Stimulated activated CD8-positive, alpha-beta memory T cell treated with anti-CD3 and anti-CD28 coated beads, Interleukin-2, amount 100 ng/mL, for 1 hour (primary cell): ENCODE measurements around the gene APH1B.
"Not testable (repeated sequence)": the region's sequence is repeated elsewhere in the genome, so short reads cannot be mapped to it uniquely, and the experiment has no call there.

Experiments
- DNase-seq, 2 donors: peaks; one replicate each; pipeline ENCODE4 v3.0.0-alpha.2; 2020; ENCODE audit warnings: low read depth in 2 of 2

The APH1B gene

GRCh38 chr15:63296195-63296594 is 18.8 kb downstream of the APH1B start:
- no peak for DNase-seq

GRCh38 chr15:63299943-63300575 is 22.7 kb downstream of the APH1B start:
- DNase-seq = no peak

GRCh38 chr15:63301088-63301487 is 23.7 kb downstream of the APH1B start:
- DNase-seq = no peak

- no peak for DNase-seq
These were observed 27.9 kb downstream of the APH1B start for GRCh38 chr15:63305260-63305659.

GRCh38 chr15:63306492-63307073 is 29.2 kb downstream of the APH1B start:
- DNase-seq = no peak

- no peak for DNase-seq
These were observed 31.1 kb downstream of the APH1B start for GRCh38 chr15:63308491-63308890.

GRCh38 chr15:63308947-63309346 is 31.5 kb downstream of the APH1B start:
- no peak for DNase-seq

- DNase-seq = no peak
These were observed 33.2 kb downstream of the APH1B start for GRCh38 chr15:63310646-63311045.

- DNase-seq = no peak
These were observed 34.9 kb downstream of the APH1B start for GRCh38 chr15:63312286-63312685.

- no peak for DNase-seq
These were observed 36.4 kb downstream of the APH1B start for GRCh38 chr15:63313825-63314224.

GRCh38 chr15:63314409-63314808 is 37.0 kb downstream of the APH1B start:
- DNase-seq = no peak

GRCh38 chr15:63318344-63318743 is 40.9 kb downstream of the APH1B start:
- DNase-seq = no peak

- no peak for DNase-seq
These were observed 41.7 kb downstream of the APH1B start for GRCh38 chr15:63319065-63319464.

- DNase-seq = not testable (repeated sequence)
These were observed 43.0 kb downstream of the APH1B start for GRCh38 chr15:63320446-63320845.

- not testable (repeated sequence) for DNase-seq
These were observed 43.6 kb downstream of the APH1B start for GRCh38 chr15:63320981-63321380.

GRCh38 chr15:63321462-63321861 is 44.1 kb downstream of the APH1B start:
- no peak for DNase-seq

GRCh38 chr15:63322541-63322940 is 45.1 kb downstream of the APH1B start:
- no peak for DNase-seq

- no peak for DNase-seq
These were observed 46.6 kb downstream of the APH1B start for GRCh38 chr15:63323798-63324563.

GRCh38 chr15:63324770-63325169 is 47.4 kb downstream of the APH1B start:
- no peak for DNase-seq

- DNase-seq = no peak
These were observed 50.4 kb downstream of the APH1B start for GRCh38 chr15:63327648-63328421.

GRCh38 chr15:63329567-63330350 is 52.4 kb downstream of the APH1B start:
- no peak for DNase-seq
